Measurements from ENCODE around the gene NKX2-4.

The NKX2-4 gene

GRCh38 chr20:21358737-21359136, 38.6 kb downstream of the NKX2-4 start:
- no peak for DNase-seq

GRCh38 chr20:21357844-21358243, 39.5 kb downstream of the NKX2-4 start:
- DNase-seq = no peak

DNA sequence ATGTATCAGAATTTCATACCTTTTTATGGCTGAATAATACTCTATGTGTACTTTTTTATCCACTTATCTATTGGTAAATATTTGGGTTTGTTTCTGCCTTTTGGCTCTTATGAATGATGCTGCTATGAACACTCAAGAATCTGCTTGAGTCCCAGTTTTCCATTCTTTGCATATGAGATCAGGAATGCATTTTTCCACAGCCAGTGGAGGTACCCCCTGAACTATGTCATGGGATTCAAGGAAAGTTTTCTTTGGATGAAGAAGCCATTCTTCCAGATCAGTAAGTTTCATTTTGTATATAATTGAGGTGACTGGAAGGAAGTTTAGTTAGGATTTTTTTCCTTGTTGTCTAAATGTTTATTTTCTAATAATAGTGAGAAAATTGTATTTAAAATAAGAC, 40.9 kb downstream of the NKX2-4 start:
- DNase-seq = no peak

DNA sequence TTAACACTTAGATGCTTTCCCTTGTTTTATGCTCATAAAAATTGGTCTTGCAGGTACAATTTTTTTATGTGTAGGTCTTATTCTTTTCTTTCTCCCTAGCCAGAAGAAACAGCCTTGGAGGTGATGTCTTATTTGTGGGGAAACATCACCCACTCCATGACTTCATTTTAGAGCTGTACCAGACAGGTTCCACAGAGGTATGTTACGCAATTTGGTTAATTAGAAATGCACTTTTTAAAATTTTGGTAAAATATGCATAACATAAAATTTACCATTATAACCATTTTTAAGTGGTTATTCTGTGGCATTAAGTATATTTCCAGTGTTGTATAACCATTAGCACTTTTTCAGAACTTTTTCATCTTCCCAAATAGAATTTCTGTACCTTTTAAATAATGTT, 41.3 kb downstream of the NKX2-4 start:
- DNase-seq = no peak

DNA sequence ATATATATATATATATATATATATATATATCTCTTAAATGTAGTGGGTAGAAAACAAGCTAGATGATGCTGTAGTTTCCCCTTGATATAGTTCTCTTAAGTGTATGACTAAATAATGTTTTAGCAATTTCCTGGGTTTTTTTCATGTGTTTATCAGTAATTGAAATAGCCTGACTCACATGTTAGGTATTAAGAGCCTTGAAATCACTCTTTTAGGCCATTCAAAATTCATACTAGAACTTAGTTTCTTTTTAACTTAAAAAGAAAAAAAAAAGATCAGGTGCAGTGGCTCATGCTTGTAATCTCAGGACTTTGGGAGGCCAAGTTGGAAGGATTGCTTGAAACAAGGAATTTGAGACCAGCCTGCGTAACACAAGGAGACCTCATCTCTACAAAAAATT, 44.1 kb downstream of the NKX2-4 start:
- no peak for DNase-seq

DNA sequence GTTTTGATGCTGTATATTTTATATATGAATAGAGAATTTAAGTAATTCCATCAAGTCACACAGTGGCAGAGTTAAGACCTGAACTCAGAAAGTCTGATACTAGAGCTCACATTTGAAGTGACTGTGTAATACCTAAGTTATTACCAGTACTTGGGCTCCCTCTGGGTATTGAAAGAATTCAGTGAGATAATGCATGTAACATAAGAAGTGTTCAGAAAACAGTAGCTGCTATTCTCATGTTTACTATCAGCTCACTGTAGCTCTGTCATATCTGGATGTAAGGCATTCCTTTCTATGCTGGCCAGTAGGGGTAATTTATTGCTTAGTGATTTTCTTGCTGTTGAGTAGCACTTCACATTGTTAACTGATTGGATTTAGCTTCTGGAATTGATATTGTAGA, 44.6 kb downstream of the NKX2-4 start:
- no peak for DNase-seq
